Tibial artery (tissue), 4 donors: ENCODE results near the gene PRG2.

Experiments
- DNase-seq, 2 donors: peaks; one replicate each; pipeline ENCODE4 v3.0.0-alpha.2; 2019
- H3K27ac ChIP-seq, 2 donors: fragments of 200-600 bp; sonication (generic) in 1 of 2; 1 replicate in 1 of 2; 2 replicates in 1 of 2; pipeline ENCODE4 v1.5.1; 2018 to 2019; ENCODE audit warnings: mild to moderate bottlenecking in 1 of 2
- H3K27me3 ChIP-seq, 2 donors: fragments of 200-600 bp; sonication (generic) in 1 of 2; one replicate each; pipeline versions ENCODE4 v1.5.1 to v1.6.0; 2016 to 2019
- H3K36me3 ChIP-seq, 3 donors: fragments of 200-600 bp; sonication (generic) in 2 of 3; one replicate each; pipeline ENCODE4 v1.5.1; 2016 to 2019; ENCODE audit warnings: mild to moderate bottlenecking in 2 of 3
- H3K4me1 ChIP-seq, 4 donors: fragments of 200-600 bp; sonication (generic) in 2 of 4; 1 replicate in 3 of 4; 2 replicates in 1 of 4; pipeline ENCODE4 v1.5.1; 2016 to 2019
- H3K4me3 ChIP-seq, 2 donors: fragments of 200-600 bp; sonication (generic) in 1 of 2; 1 replicate in 1 of 2; 2 replicates in 1 of 2; pipeline ENCODE4 v1.5.1; 2018 to 2019; ENCODE audit warnings: mild to moderate bottlenecking in 2 of 2
- H3K9me3 ChIP-seq, 3 donors: fragments of 200-600 bp; sonication (generic) in 1 of 3; one replicate each; pipeline ENCODE4 v1.5.1; 2016 to 2019
- intact Hi-C: fragments of 100-400 bp; cut with DNase I; formaldehyde crosslinking; loops from one replicate; pipeline ENCODE4 v1.15.0; 2023; ENCODE audit warnings: low total_unique reads
- TF ChIP-seq, protein P1 (sequence below), 2 experiments: fragments of 200-600 bp in 1 of 2; fragments of 450-650 bp in 1 of 2; IDR thresholded peaks; one replicate each; pipeline ENCODE4 v1.5.1; 2017 to 2019; ENCODE audit warnings: antibody characterized with exemption in 2 of 2, mild to moderate bottlenecking in 1 of 2, moderate library complexity in 1 of 2

Gene PRG2

DNA sequence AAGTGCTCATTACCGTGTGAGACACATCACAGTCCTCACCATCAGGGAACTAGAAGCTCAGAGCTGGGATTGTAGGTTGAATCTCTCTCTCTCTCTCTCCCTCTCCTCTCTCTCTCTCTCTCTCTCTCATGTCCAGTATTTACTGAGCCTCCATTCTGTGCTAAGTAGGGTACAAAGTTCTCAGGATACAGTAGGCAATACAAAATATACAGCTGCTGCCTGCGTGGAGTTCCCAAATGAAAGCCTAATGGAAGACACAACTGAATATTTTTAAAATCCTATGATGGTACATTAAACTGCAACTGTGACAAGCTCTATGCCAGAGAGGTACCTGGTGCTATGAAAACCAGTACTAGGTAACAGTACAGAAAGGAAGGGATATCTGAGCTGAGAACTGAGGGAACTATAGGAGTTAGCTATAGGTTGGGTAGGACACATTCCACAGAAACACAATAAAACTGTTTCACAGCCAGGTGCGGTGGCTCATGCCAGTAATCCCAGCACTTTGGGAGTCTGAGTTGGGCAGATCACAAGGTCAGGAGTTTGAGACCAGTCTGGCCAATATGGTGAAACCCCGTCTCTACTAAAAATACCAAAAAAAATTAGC is 9.6 kb upstream of the PRG2 start:
- Histone ChIP-seq H3K9me3 (no peaks in the 10 kb centered on the region), H3K36me3 (peaks cover 0 to 4% (median 0%) of the 10 kb centered on the region in 3 donors), H3K4me1 (no peaks in the 10 kb centered on the region), H3K27me3 (no peaks in the 10 kb centered on the region), H3K27ac (no peak overlapping the region), H3K4me3 (no peak overlapping the region)
- DNase-seq: no peak
- intact Hi-C loops: no loop called here
- TF ChIP-seq, protein P1, sequence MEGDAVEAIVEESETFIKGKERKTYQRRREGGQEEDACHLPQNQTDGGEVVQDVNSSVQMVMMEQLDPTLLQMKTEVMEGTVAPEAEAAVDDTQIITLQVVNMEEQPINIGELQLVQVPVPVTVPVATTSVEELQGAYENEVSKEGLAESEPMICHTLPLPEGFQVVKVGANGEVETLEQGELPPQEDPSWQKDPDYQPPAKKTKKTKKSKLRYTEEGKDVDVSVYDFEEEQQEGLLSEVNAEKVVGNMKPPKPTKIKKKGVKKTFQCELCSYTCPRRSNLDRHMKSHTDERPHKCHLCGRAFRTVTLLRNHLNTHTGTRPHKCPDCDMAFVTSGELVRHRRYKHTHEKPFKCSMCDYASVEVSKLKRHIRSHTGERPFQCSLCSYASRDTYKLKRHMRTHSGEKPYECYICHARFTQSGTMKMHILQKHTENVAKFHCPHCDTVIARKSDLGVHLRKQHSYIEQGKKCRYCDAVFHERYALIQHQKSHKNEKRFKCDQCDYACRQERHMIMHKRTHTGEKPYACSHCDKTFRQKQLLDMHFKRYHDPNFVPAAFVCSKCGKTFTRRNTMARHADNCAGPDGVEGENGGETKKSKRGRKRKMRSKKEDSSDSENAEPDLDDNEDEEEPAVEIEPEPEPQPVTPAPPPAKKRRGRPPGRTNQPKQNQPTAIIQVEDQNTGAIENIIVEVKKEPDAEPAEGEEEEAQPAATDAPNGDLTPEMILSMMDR (IDR thresholded peaks at IDR 0.05): no peak

DNA sequence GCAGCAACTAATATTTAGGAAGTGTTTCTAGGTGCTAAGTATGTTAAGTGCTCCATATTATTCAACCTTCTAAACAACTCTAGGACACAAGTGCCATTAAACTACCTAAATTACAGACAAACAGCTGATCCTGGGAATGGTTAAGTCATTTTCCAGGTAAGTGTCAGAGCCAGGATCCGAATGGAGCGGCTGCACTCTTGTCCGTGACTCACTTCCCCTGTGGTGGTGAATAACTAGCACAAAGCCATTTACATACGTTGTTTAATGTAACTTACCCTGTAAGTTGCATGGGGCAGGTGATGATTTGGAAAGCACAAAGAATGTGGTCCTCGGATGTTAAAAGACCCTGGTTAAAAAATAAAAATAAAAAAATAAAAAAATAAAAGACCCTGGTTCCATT is 8.8 kb upstream of the PRG2 start:
- intact Hi-C loops: no loop called here
- Histone ChIP-seq H3K9me3 (no peaks in the 10 kb centered on the region), H3K27me3 (no peaks in the 10 kb centered on the region), H3K27ac (no peak overlapping the region), H3K36me3 (no peaks in the 10 kb centered on the region), H3K4me3 (no peak overlapping the region), H3K4me1 (no peaks in the 10 kb centered on the region)
- TF ChIP-seq, protein P1 (IDR thresholded peaks at IDR 0.05): no peak
- no peak for DNase-seq

DNA sequence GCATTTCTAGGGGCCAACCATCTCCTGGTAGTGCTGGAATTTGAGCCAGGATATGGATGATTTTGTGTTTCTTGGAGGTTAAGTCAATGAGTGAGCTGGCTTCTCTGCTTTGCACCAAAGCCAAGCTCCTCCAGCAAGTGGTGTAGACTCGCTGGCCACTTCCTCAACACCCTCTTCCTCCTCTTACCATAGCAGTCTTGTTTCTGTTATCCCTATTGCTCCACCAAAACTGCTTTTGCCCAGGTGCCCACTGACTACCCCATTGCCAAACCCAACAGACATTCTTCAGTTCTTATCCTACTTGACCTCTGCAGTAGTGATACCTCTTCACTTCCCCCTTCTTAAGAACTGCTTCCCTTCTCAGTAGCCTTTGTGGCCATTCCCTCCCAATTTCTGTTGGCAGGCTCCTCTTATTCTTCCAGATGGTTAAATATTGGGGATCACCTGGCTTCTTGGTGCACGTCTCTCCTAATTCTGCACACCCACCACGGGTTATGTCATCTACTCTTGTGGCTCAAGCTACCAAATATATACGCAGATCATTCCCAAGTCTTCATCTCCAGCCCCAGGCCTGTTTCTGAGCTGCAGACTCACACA is 7.0 kb upstream of the PRG2 start:
- no peak overlapping the region for H3K4me3 ChIP-seq
- H3K4me1 ChIP-seq: no peaks in the 10 kb centered on the region
- H3K27ac ChIP-seq: no peak overlapping the region
- no peak for DNase-seq
- TF ChIP-seq, protein P1 (IDR thresholded peaks at IDR 0.05): no peak
- no peaks in the 10 kb centered on the region for H3K27me3 ChIP-seq
- no peaks in the 10 kb centered on the region for H3K36me3 ChIP-seq
- no peaks in the 10 kb centered on the region for H3K9me3 ChIP-seq
- intact Hi-C loops: no loop called here

DNA sequence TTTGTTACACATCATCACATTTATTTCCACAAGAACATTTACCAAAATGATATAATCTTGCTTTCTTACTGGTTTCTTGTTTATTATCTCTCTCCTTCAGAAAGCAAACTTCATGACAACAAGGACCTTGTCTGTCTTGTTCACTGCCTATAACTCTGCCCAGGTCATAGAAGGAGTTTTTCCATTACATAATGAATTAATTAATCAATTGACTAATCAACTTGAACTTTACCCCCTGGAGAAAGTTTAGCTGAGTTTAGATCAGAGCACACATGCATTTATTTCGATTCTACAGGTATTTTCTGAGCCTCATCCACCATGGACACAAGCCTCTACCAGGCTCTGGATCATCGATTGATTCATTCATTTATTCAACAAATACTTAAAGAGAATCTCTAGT is 6.3 kb upstream of the PRG2 start:
- intact Hi-C loops: no loop called here
- TF ChIP-seq, protein P1 (IDR thresholded peaks at IDR 0.05): no peak
- no peaks in the 10 kb centered on the region for H3K9me3 ChIP-seq
- no peak for DNase-seq
- no peak overlapping the region for H3K27ac ChIP-seq
- no peaks in the 10 kb centered on the region for H3K27me3 ChIP-seq
- H3K36me3 ChIP-seq: no peaks in the 10 kb centered on the region
- H3K4me3 ChIP-seq: no peak overlapping the region
- no peaks in the 10 kb centered on the region for H3K4me1 ChIP-seq

DNA sequence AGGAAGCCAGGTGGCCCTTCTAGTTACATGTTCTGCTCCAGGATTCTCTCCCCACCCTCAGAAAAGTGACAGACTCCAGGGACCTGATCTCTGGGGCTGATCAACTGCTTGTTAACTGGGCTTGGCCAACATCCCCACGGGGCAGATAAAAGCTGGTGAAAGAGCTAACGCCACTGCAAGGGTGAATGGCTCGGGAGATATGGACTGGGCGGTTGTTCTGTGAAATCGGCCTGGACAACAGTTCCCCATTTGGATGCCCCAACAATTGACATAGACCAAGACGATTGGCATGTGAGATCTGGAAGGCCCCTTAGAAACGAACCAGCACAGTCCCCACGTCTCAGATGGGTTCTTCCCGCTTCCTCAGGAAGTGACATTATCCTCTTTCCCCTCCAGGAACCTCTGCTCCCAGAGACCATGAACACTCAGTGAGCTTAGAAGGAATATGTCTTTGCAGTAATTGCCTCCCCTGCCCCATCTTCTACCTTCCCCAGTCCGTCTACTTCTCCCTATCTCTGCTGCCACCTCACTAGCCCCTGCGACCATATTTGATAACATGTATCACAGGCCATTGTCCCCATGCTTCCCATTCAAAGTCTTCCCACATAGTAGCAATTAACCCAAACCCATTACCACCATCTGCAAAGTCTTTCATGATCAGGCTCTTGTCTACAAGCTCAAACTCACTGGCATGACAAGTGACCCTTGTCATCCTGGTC is 5.6 kb upstream of the PRG2 start:
- Histone ChIP-seq H3K27ac (no peak overlapping the region), H3K4me3 (no peak overlapping the region), H3K36me3 (no peaks in the 10 kb centered on the region), H3K9me3 (no peaks in the 10 kb centered on the region), H3K27me3 (no peaks in the 10 kb centered on the region), H3K4me1 (no peaks in the 10 kb centered on the region)
- DNase-seq: no peak
- intact Hi-C loops: no loop called here
- TF ChIP-seq, protein P1 (IDR thresholded peaks at IDR 0.05): no peak
